CD4-positive, alpha-beta T cell treated with Interleukin-1 beta for 1 hour (primary cell): ENCODE measurements around the gene MED13.
"Not testable (repeated sequence)": the region's sequence is repeated elsewhere in the genome, so short reads cannot be mapped to it uniquely, and the experiment has no call there.

Source experiments
- DNase-seq, 2 donors: peaks; one replicate each; pipeline ENCODE4 v3.0.0-alpha.2; 2020 to 2022

MED13 gene

DNA sequence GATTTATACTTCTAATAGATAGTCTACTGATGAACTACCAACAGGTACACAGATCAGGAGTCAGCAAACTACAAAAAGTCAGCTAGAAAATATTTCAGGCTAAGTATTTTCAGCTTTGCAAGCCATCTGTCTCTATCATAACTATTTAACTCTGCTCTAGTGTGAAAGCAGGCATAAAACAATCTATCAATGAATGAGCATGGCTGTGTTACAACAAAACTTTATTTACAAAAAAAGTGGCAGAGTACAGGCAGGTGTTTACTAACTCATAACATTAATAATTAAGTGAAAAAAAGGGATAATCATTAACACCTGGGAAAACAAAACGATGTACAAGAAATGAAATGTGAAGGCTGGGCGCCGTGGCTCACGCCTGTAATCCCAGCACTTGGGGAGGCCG lies 15.8 kb downstream of the MED13 start:
- no peak for DNase-seq

DNA sequence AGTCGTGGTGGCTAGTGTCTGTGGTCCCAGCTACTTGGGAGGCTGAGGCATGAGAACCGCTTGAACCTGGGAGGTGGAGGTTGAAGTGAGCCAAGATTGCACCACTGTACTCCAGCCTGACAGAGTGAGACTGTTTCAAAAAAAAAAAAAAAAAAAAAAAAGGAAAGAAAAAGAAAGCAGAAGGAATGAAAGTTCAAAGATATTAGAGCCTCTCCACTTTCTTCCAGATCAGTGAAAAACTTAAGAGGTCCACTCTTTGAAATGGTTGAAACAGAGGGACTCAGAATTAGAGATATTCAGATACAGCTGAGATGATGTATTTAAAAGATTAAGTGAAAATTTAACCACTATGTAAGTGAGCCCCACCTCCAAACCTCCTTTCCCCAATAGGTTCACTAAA lies 16.8 kb downstream of the MED13 start:
- no peak for DNase-seq

DNA sequence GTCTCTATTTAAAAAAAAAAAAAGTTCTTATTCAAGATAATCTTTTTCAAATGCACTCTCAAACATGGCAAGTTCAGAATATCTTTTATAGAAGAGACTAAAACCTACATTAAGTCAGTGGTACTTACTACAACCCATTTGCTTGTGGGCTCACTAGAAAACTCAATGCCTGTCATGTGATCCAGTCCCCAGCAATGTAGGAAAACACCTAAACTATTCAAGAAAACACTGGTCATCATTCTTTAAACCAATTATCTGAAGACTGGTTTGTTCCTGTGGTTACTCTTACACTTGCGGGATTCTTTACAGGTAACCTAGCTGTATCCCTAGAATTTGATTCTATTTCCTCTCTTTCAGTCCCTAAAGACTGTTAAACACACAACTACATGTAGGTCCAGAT lies 19.6 kb downstream of the MED13 start:
- DNase-seq = no peak

DNA sequence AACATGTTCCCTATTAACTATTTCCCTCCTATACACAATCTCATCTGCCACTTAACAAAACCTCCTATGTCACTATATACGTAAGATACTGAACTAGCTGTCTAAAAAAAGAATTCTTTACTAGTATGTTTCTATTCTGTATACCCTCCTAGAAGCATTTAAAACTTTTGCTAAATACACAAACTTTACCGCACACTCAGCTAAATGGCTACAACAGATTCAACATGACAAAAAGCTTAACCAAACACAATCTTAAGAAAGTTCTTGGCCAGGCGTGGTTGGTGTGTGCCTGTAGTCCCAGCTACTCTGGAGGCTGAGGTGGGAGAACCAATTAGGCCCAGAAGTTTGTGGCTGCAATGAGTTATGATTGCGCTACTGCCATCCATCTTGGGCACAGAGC lies 20.0 kb downstream of the MED13 start:
- DNase-seq = no peak

DNA sequence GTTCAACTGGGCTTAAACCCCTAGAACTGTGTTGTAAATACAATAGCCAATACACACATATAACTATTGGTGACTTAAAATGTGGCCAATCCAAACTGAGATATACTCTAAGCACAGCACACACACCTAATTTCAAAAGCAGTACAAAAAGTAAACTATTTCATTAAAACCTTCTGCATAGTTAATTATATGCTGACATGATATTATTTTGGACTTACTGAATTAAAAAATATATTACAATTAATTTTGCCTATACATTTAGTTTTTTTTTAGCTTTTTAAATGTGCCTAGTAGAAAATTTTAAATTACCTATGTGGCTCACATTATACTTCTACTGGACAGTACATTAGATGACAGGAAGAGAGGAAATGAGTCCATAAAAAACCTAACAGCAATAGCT lies 21.5 kb downstream of the MED13 start:
- DNase-seq = no peak

DNA sequence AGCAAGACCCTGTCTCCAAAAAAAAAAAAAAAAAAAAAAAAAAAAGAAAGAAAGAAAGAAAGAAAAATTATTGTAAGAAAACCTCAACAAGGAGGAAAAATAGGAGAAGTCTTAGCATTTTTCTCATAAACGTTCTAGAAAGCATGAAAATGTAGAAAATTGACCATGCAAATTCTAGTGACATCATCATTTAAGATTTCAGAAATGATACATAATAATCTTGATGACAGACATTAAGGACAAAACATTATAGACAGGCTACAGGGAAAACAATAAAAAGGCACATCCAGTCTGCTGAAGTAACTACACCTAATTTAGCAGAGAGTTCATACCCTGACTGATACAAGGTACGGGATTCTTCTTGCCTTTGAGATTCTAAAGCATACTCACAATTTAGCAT lies 21.9 kb downstream of the MED13 start:
- no peak for DNase-seq

DNA sequence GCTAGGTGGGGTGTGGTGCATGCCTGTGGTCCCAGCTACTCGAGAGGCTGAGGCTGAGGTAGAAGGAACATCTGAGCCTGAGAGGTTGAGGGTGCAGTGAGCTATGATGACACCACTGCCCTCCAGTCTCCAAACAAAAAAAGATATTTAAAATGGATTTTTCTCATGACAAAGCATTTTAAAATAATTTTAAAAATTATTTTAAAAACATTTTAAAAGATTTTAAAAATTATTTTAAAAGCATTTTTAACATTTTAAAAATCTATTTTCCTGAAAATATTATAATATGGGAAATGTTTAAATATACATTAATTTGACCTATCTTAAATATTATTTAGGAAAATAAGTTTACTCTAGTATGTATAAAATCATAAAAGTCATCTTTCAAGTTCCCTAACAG lies 26.8 kb downstream of the MED13 start:
- DNase-seq = no peak

DNA sequence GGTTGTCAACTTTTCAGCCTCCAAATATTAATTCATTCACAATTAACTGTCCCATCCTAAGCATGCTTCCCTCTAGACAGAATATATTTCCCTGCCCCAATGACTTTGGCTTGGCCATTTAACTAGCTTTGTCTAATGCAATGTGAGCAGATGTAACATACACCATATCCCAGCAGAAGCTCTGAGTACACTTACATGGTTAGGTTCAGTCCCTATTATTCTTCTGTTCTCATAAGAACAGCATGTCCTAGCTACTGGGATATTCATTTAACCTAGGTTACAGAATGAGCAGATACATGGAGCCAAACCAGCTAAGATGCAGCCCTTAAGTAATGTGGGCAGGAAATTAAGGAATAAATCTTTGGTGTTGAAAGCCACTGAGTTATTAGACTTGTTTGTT lies 31.8 kb downstream of the MED13 start:
- no peak for DNase-seq

DNA sequence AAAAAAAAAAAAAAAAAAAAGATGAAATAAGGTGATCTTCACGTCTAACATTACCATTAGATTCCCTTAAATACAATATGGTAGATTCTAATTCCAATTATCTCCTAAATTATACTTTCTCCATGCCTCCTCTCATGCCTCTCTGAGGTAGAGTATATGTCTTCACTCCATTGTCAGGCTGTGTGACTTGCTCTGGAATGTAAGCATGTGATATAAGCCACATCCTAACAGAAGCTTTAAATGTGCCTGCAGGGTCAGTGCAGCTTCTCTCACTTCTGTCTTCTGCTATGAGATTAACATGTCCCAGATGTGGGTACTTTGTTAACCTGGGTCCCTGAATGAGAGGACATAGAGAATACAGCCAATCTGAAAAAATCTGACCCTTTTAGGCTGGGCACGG lies 32.6 kb downstream of the MED13 start:
- no peak for DNase-seq

DNA sequence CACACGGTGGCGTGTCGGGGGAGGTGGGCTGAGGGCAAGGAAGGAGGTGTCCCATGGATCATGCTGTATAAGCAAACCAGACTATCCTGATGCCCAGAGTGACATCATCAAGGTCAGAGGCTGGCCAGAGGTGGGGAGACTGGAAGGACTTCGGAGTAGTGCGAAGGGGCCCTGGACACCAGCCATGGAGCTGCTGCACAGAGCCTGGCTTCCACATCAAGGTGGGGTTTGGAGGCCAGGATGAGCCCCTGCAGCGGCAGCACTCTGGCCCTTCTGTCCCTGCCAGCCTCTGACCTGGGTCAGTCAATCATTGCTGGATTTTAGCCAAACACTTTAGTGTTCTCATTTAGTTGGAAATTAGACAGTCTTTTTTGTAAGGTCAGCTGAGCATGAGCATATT lies 34.8 kb downstream of the MED13 start:
- DNase-seq = no peak

DNA sequence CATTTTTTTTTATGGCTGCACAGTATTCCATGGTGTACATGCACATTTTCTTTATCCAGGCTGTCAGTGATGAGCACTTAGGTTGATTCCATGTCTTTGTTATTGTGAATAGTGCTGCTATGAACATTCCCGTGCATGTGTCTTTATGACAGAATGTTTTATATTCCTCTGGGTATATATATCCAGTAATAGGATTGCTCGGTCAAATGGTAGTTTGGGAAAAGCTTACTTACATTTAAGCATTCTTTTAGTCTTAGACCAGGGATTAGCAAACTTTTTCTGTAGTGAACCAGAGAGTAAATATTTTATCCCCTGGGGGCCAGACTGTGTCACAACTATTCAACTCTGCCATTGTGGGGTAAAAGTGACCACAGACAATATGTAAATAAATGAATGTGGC lies 40.2 kb downstream of the MED13 start:
- no peak for DNase-seq

DNA sequence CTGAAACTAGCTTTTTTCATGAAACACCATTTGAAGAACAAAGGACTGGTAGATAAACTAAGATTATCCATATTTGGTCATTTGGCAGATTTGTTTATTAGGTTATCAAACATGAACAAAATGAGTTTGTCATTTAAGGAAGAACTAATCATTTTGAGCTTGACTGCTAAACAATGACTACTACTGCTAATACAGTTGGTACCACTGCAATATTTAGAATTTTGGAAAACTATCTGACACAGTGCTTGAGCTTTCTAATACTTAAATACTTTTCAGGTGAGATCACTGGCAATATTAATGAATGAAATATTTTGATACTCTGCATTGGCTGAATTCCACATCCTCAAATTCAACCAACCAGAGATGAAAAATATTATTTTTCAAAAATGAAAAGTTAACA lies 47.2 kb downstream of the MED13 start:
- DNase-seq = no peak

DNA sequence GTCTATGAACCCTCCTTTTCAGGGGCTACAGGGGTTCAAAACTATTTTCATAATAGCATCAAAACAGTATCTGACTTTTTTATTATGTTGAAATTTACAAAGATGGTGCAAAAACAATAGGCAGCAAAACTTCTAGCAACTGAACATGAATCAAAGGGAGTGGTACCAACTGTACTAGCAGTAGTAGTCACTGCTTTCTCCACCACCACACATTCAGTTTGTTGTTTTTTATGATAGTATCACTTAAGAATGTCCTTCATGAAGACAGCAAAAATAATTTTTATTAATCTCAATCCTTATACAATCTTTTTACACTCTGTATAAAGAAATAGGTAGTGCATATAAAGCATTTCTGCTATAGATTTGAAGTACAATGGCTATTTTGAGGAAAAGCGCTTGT lies 47.6 kb downstream of the MED13 start:
- no peak for DNase-seq

DNA sequence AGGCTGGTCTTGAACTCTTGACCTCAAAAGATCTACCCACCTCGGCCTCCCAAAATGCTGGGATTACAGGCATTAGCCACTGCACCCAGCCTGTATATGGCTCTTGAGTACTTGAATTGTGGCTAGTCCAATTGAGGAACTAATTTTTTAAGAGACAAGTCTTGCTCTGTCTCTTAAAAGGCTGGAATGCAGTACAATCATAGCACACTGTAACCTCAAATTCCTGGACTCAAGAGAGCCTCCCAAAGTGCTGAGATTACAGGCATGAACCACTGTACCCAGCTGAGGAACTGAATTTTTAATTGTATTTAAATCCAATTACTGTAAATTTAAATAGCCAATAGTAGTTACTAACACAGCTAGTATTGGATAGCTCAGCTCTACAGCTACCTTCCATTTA lies 50.6 kb downstream of the MED13 start:
- no peak for DNase-seq

DNA sequence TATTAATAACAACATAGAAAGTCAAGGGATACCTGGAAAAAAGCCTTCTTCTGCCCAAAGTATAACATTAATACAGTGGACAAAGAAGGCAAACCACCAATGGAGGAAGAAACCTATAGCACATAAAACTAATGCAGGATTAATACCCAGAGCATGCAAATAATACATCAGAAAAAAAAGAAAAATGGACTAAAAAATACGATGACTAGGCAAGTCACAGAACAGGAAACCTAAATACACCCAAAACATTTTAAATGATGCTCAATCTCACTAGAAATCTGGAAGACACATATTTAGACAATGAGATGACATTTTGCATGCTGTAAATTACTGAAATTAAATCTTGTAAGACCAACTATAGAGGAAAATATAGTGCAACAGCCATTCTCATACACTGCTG lies 55.9 kb downstream of the MED13 start:
- no peak for DNase-seq

DNA sequence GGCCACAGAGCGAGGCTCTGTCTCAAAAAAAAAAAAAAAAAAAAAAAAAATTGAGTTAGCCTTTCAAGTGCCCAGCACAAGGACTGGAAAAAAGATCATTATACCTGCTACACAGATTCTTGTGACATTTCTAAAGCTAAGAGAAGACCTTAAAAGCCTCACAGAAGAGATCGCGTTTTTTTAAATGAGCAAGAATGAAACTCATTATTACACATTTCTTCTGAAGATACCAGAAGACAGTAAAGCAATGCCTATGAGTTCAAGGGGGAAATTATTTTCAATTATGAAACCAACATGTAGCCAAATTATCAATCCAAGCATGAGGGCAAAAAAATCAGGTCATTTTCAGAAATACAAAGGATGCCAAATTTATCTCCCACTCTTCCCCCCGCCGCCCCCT lies 56.8 kb downstream of the MED13 start:
- DNase-seq = no peak

DNA sequence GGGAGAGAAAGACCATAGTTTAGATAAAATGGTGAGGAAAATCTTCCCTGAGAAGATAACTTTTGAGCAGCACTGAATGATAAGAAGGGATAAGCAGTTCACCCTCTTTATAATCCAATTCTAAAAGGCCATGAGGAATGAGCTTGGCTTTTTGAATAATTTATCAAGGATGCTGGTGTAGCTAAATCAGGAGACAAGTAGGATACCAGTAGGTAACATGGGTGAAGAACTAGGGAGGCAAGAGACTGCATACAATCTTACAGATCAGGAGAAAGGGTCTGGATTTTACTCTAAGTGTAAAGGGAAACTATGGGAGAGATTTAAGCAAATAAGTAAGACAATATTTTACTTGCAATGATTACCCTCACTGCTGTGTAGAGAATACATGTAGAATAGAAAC lies 60.7 kb downstream of the MED13 start:
- no peak for DNase-seq

DNA sequence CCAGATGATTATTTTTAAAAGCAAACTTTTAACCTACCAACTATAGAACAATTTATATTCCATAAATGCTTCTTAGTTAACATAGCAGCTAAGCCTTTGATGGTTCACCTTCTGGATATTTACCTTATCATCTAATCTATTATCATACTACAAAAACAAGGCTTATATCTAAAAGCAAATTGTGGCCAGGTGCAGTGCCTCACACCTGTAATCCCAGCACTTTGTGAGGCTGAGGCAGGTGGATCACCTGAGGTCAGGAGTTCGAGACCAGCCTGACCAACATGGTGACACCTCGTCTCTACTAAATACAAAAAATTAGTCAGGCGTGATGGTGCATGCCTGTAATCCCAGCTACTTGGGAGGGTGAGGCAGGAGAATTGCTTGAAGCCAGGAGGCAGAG lies 61.9 kb downstream of the MED13 start:
- DNase-seq = not testable (repeated sequence)

DNA sequence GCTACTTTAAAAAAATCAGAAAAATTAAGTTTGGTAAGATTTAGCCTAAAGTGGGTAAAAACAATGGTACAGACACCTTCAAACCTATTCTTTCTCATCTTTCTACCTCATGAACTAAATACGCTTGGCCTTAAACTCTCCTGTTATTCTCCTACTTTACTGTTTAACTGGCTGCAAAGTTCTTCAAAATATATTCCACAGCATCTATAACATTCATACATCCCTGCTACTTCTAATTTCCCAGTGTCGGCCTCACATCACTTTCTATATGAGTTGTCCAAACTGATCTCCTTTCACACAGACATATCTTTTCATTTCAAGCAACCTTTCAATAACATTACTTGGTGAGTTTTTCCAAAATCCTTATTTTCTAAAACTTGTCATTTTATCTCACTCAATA lies 64.0 kb downstream of the MED13 start:
- no peak for DNase-seq

DNA sequence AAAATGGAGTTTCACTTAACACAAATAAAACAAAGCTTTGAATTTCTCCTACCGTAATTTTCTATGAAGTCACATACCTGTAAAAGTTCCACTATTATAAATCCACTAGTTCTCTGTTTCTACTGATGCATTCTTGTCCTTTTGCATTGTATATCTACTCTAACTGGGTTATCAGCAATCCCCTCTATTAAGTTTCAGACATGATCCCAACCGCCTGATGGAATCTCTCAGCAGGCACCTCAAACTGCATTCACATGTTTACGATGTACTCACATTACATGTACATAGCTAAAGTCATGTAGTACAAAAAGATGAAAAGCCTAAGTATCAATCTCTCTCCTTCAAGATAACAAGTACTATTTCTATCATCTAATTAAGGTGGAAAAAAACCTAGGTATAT lies 64.9 kb downstream of the MED13 start:
- no peak for DNase-seq

DNA sequence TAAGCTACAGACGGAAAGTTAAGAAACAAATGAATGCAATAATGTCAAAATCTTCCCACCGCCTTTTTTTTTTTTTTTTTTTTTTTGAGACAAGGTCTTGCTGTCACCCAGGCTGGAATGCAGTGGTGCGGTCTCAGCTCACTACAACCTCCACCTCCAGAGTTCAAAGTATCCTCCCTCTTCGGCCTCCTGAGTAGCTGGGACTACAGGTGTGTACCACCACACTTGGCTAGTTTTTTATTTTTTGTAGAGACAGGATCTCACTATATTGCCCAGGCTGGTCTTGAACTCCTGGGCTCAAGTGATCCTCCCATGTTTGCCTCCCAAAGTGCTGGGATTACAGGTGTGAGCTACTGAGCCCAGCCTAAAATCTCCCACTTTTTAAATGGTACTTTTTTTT lies 66.5 kb downstream of the MED13 start:
- not testable (repeated sequence) for DNase-seq

DNA sequence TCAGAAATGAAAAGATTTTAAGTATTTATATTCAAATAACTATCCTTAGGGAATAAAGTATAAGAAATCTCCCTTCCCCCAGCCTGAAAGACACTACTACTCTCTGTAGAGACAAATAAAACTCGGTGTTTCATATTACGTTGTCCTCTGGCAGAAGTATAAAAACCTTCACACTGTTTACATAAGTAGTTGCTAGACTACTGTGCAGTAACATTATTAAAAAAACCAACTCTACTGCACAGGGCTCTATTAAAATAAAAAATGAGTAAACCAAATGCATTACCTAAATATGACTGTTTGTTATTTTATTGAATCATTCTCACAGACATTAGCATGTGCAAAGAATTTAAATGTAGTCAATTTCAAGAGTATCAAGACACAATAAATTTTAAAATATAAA lies 67.4 kb downstream of the MED13 start:
- no peak for DNase-seq

DNA sequence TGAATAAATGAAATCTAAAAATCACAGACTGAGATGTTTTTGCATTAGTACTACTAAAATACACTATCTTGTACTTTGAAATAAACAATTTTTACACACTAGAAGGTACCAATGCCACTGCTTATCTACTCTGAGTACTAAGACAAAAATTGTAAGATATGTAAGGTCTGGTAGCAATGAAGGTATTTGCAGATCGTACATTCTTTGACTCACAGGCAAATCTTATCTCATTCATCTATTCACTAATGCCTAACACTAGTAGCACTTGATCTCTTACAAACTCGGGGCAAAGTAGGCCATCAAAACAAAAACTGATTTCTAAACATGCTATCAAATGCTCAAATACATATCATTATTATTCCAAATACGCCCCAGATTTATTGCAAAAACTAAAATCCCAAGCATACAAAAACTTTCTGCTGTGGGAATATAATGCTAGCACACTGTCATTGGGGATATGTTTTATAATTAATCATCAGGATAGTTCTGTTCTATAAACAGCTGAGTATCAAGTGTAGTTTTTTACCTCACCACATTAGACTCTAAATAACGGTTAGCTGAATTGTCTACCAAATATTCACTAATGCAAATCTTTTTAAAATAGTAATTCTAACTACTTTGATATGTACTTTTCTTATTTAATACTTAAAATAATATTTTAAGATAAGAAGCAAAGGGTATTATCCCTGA lies 68.0 kb downstream of the MED13 start:
- DNase-seq = no peak

DNA sequence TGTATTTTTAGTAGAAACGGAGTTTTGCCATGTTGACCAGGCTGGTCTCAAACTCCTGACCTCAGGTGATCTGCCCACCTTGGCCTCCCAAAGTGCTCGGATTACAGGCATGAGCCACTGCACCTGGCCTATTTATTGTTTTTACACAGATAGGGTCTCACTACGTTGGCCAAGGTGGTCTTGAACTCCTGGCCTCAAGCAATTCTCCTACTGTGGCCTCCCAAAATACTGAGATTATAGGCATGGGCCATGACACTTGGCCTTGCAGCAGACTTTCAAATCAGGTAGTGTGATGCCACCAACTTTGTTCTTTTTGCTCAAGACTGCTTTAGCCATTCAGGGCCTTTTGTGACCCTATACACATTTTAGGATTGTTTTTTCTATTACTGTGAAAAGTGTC lies 75.6 kb downstream of the MED13 start:
- DNase-seq = no peak

DNA sequence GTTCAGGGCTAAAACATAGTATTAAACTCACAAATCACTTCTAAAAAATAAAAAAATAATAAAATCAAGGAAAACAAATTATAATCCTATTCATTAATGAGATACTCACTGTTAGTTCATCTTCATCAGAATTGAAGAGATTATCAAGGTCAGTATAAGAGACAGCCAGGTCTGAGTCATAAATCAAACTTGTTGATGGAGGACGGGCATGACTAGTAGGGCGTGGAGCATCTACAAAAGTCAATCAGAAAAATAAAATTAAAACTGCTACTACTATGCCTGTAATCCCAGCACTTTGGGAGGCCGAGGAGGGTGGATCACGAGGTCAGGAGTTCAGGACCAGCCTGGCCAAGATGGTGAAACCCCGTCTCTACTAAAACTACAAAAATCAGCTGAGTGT lies 78.2 kb downstream of the MED13 start:
- no peak for DNase-seq

DNA sequence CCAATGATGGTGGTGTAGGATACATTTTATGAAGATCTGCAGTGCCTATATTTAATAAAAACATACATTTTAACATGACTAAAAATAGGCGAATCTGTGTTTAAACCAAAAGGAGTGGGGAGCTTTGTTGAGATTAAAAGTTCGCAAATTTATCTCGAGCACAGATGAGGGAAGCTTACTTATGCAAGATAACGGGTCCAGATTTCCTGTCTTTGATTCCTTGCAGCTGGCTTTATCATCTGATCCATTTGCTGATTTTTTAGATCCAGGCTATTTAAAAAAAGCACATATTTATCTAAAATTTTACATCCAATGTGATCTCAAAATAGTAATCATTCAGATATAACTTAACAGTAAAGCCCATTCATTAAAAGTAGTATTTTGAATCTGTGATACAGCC lies 80.3 kb downstream of the MED13 start:
- no peak for DNase-seq
